ENCODE results near the gene LCE1F.

The LCE1F gene, protein sequence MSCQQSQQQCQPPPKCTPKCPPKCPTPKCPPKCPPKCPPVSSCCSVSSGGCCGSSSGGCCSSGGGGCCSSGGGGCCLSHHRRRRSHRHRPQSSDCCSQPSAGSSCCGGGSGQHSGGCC

DNA sequence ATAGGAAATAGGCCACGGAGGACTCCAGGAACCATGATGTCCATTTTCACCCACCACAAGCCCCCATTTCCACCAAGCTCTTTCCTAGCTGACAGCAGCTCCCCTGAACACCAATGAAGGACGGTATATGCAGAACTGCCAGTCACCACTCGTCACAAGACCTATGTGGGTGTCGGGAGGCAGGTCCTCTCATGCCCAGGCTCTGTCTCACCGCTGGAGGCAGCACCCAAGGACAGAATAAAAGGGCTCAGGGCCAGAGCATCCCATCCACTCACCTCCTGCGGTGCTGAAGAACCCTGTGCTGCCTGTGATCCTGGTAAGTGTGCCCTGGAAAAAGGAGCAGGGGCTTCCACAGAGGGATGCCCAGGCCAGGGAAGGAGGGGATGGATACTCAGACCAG, at the start of gene LCE1F:
Gene LCE1F, plus strand, starts transcription at position 266 of the 400 bp plus-strand sequence. CDS start 1,232 bp downstream, outside the sequence.
- no peak for DNase-seq (ENCODE audit: low spot score)

DNA sequence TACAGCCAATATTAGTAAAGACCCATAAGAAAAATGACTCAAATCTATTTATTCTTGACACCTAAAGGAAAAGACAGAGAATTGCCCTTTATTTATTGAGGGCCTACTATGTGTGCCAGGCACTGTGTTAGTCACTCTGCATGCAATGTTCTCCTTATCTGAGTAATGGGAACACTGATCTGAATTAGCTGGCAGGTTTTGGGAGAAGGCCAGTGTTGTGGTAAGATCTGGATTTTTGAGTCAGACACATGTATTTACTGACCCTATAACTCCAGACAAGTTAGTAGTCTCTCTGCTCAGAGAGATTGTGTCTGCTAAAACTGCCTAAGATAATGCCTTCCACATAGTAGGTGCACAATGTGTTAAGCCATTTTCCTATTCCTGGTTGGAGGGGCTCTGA, 49.7 kb upstream of the LCE1F start:
- DNase-seq (ENCODE audit: low spot score) = no peak

DNA sequence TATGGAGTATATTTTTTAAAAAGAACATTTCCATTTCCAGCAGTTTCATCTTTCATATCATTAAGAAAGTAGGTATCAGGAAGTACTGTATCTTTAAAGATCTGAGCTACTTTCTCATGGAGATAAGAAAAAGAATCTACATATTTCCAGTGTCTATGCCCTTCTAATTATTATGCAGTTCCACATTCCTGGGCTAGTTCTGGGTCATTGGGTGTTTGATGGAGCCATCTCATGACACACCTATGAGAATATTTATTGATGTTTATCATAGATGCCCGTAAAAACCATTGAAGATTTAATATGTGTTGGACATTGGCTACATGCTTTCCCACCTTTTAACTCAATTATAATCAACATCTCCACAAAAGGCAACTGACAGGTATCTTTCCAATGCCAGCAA, 46.0 kb upstream of the LCE1F start:
- no peak for DNase-seq (ENCODE audit: low spot score)

DNA sequence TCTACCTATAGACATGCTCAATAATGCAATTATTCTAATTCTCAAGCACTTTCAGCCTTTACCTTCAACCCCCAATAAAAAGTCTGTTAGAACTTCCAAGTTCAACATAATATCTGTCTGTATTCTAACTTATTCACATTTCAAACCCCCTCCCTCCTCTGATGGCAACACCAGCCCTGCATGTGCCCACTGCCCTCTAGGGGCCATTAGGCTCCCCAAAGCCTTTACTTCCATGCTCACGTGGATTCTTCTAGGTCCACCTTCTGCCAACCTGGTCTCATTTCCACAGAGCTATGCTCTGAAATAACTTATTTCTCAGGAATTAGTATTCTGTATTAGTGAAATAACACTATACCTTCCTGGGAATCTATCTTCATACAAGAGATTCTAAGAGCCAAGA, 39.3 kb upstream of the LCE1F start:
- DNase-seq (ENCODE audit: low spot score) = no peak

DNA sequence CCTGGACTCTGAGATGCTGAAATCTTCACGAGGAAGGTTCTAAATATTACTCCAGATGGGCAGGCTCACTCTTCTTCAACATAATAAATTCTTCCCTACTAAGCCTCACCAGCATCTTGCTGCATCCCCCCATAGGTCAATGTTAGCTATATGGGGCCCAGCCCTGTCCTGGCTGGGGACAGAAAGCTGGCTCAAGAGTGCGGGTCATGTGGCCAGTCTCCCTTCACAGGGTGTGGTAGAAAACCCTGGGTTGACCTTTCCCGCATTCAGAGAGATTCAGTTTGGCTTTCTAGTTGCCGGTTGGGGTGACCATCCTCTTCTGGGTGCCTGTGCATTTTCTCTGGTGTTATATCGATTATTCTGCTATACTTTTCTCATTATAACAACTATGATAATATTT, 36.9 kb upstream of the LCE1F start:
- no peak for DNase-seq (ENCODE audit: low spot score)

DNA sequence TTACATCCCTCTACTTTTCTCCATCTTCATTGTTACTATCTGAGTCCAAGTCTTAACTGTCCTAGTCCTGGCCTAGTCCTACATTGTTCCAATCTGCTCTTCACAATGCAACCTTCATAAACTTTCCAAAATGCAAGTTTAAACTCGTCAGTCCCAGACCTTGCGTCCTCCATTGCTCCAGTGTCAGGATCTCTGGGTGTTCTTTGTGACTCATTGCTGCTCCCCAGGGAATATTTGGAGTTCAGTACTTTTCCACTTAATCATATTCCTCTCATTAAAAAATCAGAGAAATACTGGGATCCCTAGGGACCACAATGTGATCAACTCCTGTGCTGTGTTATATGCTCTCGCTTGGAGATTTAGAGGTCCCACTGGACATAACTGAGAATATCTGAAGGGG, 35.1 kb upstream of the LCE1F start:
- no peak for DNase-seq (ENCODE audit: low spot score)

DNA sequence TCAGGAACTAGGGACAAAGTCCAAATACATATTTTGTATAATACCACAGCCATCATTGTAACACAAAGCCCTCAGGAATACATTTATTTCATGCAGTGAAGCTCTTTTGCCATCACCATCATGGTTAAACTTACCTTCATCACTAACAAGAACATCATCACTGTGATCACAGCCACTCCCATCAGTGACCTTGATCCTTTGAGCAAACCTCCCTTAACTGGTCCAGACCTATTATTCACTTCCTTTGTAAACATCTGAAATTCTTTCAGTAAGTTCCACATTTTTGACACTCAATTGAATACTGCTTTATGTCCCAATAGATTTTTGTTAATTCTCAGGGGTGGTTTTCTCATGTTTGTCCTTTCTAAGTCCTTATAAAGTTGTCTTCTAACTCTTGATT, 33.3 kb upstream of the LCE1F start:
- no peak for DNase-seq (ENCODE audit: low spot score)

DNA sequence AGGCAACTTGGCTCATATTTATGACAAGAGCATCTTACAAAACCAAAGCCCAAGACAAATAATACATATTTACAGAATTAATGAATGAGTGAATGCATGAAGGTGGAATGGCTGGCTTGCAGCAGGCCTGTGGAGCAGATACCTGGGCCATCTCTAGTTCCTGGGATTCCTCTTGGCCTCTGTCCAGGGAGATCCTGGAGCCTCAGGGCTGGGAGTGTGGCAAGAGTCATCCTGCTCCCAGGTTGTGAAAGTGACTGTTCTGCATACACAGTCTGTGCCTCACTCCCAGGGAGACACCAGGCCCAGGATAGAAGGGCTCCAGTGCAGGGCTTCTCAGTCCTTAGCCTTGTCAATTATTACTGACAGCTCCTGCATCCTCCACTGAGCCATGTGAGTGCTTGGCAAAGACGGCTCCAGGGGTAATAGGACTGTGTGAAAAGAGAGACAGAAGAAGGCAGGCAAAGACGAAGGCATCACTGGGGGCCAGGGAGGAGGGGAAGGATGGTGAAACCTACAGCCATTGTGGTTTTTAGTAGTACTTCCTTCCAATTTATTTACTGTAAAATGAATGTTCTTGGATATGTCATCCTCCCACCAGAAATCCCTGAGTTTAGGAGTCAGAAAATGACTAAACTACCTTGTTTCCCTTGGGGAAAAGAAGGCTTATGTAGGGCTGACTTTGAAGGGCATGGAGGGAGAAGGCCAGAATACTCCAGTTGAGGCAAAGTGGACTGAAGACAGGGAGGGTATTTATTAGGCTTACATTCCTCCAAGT, 31.4 kb upstream of the LCE1F start:
- DNase-seq (ENCODE audit: low spot score) = no peak

DNA sequence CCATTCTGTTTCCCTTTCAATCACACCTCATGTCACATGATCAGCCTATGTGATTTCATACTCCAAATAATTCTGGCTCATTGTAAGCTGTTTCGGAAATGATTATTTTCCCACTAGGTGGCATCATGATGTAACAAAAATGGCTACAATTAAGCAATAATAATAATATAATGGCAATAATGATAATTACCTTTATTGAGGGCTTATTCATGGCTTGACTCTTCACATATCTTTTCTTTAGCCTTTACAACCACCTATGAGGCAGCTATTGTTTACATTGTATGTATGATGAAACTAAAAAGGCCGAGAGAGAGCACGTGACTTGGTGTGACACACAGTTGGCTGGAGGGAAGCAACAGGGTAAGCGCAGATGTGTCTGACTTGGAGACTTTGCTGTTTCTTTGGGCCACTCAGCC, 29.6 kb upstream of the LCE1F start:
- no peak for DNase-seq (ENCODE audit: low spot score)

DNA sequence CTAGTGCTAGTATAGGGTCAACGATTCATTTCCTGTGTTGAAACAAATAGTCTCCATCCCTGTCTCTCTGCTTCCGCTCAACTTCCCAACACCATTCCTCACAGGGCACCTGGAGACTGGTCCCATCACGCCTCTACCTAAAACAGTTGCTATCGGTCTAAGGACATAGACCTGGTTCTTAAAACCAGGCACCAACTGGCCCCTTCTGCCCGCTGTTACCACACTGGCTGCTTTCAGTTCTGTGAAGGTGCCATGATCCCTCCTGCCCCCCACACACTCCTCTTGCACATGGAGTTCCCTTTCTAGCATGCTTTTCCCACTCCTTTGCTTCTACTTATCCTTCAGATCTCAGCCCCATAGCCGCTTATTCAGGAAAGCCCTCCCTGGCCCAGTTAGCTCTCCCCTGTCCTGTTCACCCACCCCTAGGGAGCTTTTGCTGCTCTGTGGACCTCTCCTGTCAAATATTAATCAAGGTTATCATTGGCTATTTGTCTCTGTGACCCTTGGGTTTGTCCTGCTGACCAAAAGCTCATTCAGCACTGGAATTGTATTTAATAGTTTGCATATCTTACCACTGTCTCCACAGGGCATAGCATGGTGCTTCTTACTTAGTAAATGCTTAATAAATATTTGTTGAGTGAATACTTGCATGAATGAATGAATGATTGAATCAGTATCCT, 29.0 kb upstream of the LCE1F start:
- DNase-seq (ENCODE audit: low spot score) = no peak

DNA sequence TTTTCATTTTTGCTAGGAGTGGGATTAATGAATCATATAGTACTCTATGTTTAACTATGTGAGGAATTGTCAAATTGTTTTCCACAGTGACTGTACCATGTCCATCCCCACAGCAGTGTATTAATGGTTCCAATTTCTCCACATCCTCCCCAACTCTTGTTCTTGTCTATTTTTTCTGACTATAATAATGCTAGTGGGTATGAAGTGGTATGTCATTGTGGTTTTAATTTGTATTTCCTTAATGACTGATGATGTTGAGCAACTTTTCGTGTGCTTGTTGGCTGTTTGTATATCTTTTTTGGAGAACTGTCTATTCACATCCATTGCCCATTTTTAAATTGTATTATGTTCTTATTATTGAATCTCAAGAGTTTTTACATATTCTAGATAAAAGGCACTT, 27.1 kb upstream of the LCE1F start:
- no peak for DNase-seq (ENCODE audit: low spot score)

DNA sequence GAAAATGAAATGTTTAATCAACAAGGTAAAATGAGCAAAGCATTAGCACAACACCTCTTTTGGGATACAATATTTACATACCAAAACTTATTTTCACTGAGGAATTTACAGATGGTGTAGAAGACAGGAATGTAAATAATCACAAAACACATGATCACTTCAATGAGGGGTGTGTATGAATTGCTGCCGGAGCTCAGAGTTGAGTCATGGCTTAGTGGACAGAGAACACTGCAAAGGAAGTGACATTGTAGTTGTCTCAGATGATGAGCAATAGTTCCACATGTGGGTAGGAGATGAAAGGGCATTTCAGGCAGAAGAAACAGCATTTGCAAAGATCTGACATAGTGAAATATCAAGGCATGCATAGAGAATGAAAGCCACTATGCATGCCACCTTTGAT, 22.7 kb upstream of the LCE1F start:
- DNase-seq (ENCODE audit: low spot score) = no peak

DNA sequence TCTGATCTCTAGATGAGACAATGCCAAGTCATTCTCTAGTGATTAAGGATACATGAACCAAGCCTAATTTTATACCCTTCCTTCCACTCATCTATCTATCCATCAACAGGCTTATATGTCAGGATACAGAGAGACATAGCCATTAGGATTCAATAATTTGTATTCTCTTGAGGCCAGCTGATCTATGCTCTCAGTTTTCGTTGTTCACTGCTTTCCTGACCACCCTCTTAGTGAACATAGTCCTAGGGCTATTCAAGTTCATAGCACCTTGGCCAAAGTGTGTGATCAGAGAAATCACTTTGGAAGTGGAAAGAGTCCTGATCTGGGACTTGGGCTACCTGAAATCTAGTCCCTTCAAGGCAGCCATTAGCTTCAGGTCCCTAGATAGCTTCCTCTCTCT, 21.4 kb upstream of the LCE1F start:
- DNase-seq (ENCODE audit: low spot score) = no peak

DNA sequence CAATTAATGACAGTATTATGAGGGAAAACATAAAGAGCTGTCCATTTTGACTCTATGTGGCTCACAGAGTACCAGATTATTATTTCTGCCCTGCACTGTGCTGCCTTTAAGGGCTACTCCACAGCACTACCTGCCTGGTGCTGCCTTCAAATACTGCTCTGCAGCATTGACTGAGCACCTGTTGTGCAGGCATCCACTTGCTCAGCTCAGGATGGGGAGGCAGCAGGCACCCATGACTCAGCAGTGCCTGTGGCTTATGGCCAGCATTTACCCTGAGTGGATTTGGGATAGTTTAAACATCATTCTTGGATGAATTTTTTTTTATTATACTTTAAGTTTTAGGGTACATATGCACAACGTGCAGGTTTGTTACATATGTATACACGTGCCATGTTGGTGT, 18.1 kb upstream of the LCE1F start:
- no peak for DNase-seq (ENCODE audit: low spot score)

DNA sequence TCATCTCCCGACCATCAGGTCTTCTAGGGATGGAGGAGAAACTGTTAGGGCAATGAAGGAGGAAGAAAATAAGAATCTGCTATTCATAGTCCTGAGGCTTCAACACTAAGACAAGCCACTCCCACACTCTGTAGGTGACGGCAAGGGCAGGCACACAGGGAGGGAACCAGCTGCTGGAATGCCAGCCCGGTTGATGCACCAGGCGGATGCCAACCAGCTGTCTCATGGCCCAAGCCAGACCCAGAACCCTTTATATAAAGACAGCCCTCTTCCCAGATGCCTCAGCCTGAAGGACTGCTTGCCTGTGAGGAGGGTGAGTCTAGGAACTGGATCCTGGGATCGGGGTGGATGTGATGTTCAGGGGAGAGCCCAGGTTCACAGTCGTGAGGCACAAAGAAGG, 17.2 kb upstream of the LCE1F start, which contains the start of gene KPRP:
Gene KPRP, plus strand, starts transcription at position 279 of the 400 bp plus-strand sequence. CDS start 1,564 bp downstream, outside the sequence.
- no peak for DNase-seq (ENCODE audit: low spot score)

DNA sequence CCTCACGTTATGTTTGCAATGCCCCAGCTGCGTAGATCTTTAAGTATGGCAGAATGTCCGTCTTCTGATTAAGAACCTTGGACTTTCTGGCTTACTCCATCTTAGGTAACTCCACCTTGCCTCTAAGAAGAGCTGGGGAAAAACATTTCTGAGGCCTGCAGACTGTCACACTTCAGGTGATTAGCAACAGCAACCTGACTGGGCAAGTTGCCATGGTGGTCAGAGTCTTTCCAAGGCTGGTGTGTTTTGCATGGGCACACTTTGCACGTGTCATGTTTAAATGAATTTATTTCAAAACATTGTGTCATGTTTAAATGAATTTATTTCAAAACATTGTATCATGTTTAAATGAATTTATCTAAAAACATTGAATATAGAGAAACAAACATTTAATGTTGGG, 16.3 kb upstream of the LCE1F start:
- no peak for DNase-seq (ENCODE audit: low spot score)

DNA sequence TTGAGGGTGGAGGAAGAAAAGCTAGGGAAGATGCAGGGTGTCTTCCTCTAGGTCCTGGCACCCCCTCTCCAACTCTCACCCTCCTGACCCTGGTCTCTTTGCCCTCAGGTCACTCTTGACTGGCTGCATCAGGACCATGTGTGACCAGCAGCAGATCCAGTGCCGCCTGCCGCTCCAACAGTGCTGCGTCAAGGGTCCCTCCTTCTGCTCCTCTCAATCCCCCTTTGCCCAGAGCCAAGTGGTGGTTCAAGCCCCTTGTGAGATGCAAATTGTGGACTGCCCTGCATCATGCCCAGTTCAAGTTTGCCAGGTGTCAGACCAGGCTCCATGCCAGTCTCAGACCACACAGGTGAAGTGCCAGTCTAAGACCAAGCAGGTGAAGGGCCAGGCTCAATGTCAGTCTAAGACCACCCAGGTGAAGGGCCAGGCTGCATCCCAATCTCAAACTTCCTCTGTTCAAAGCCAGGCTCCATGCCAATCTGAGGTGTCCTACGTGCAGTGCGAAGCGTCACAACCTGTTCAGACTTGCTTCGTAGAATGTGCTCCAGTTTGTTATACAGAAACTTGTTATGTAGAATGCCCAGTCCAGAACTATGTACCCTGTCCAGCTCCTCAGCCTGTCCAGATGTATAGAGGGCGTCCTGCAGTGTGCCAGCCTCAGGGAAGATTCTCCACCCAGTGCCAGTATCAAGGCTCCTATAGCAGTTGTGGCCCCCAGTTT, 15.3 kb upstream of the LCE1F start:
- DNase-seq (ENCODE audit: low spot score) = no peak

DNA sequence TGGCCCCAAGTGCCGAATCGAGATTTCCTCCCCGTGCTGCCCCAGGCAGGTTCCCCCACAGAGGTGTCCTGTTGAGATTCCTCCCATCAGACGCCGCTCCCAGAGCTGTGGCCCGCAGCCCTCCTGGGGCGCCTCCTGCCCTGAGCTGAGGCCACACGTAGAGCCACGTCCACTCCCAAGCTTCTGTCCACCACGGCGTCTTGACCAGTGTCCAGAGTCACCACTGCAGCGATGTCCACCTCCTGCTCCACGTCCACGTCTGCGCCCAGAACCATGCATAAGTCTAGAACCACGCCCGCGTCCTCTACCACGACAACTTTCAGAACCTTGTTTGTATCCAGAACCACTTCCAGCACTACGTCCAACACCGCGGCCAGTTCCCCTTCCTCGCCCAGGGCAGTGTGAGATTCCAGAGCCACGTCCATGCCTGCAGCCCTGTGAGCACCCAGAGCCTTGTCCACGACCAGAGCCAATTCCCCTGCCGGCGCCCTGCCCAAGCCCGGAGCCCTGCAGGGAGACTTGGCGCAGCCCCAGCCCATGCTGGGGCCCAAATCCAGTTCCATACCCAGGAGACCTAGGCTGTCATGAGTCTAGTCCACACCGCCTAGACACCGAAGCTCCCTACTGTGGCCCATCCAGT, 14.3 kb upstream of the LCE1F start:
- no peak for DNase-seq (ENCODE audit: low spot score)

DNA sequence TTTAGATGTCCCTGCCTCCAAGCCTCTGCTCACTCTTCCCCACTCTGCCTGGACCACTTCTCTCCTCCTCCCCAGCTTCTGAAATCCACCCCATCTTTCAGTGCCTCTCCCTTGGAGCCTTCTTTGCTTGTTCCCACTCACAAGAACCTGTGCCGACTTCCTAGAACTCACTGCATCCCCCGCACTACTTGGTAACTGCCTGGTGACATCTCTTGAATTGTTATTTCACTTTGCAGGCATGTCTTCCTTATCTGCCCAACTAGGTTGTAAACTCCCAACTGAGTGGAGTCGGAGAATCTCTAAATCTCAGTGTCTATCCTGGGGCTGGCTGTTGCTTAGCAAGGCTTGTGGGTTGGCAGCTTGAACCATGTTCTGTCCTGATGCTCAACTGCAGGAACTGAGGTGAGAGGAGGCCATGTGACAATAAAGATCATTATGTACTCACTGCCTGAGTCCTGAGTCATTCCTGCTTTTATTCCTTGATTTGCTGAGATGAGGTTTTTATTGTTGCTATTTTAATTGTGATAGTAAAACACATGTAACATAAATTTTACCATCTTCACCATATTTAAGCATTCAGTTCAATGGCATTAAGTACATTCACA, 13.2 kb upstream of the LCE1F start:
- no peak for DNase-seq (ENCODE audit: low spot score)

DNA sequence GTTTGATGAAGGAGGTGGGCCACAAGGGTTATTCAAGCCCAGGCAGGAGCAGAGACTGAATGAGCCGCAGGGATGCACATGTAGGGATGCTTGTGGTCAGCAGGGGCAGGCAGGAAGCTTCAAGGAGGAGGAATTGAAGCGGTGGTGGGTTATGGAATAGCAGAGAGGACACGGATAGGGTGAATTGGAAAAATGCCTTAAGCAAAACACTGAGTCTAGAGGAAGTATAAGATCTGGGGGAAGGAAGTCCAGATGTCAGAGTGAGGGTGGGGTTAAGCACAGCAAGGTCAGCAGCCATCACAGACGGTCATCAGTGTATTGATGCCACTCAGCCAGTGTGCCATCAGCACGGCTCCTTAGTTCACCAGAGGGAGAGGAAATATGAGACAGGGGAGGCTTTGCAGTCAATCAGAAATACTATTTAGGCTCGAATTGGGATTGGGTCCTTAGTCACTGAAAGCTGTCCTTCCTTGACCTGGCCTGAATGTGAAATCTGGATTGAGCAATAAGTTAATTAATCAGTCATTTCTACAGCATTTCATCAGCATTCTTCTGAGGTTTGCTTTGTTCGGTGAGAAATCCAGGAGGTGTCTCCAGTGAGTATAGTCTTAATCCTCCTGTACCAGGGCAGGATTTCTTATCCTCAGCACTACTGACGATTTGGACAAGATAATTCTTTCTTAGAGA, 6.0 kb upstream of the LCE1F start:
- DNase-seq (ENCODE audit: low spot score) = no peak

DNA sequence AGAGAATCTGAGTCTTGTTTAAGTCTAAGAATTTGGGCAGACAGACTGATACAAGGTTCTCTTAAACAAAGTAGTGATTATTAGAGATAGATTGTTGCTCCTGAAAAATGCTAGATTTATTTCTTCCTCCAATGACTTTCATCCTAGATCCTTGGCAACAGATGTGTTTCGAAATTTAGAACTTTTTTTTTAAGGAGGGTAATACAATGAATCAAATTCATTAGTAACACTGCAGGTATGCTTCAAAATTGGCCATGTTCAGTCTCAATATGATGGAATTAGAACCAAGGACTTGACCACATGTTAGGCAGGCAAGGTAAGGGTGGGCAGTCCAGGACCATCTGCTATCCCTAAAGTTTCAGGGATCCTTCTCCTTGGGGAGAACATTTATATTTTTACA, 4.5 kb upstream of the LCE1F start:
- no peak for DNase-seq (ENCODE audit: low spot score)

Data from hematopoietic multipotent progenitor cell treated with erythropoietin and hydrocortisone succinate and interleukin-3 and kit ligand, for 15 days (in vitro differentiated cells).